HL-60 (cell line): ENCODE results near the gene SEC24D.

Source experiments
- POLR2AphosphoS5 ChIP-seq: IDR thresholded peaks from 2 replicates; pipeline ENCODE4 v1.6.1; 2012; ENCODE audit warnings: low read depth
- TF ChIP-seq, protein P1 (sequence below): IDR thresholded peaks from one replicate; pipeline ENCODE4 v1.5.1; 2011; ENCODE audit warnings: low read length, control low read depth, inconsistent platforms; ENCODE audit not compliant: insufficient read depth

DNA sequence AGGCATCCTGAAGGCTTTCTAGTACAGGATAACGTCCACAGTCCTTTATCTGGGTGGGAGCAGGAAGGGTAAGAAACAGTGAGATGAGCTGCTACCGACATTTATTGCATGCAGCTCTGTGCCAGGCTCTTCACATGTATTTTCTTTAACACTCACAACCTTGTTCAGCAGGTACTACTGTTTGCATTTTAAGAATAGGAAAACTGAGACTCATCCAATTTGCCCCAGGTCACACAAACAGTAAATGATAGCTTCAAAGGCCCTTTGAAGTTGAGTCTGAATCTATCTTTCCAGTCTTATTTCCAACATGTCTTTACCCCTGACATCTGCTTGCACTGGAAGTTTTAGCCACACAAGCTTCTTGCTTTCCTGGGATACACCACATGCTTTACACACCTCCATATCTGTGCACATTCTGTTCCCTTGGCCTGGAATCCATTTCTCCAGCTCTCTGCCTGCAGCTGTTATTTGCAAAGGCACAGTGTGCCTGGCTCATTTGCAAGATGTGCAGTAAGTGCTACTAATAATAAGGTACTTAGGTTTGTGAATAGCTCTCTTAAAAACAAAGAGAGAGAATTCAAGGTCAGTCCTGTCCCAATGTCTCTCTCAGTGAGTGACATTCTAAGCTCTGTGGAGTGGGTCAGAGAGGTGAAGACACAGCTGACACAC lies 89.5 kb downstream of the SEC24D start:
- TF ChIP-seq, protein P1, sequence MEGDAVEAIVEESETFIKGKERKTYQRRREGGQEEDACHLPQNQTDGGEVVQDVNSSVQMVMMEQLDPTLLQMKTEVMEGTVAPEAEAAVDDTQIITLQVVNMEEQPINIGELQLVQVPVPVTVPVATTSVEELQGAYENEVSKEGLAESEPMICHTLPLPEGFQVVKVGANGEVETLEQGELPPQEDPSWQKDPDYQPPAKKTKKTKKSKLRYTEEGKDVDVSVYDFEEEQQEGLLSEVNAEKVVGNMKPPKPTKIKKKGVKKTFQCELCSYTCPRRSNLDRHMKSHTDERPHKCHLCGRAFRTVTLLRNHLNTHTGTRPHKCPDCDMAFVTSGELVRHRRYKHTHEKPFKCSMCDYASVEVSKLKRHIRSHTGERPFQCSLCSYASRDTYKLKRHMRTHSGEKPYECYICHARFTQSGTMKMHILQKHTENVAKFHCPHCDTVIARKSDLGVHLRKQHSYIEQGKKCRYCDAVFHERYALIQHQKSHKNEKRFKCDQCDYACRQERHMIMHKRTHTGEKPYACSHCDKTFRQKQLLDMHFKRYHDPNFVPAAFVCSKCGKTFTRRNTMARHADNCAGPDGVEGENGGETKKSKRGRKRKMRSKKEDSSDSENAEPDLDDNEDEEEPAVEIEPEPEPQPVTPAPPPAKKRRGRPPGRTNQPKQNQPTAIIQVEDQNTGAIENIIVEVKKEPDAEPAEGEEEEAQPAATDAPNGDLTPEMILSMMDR, result no peak
- TF ChIP-seq POLR2AphosphoS5, result no peak
